HG02938 (cell line): ENCODE measurements around the gene PGF.

Source experiments
- ATAC-seq: cut with Tn5 transposase; IDR thresholded peaks from one replicate; pipeline ENCODE4 v1.9.1; 2021; ENCODE audit warnings: mild to moderate bottlenecking, moderate library complexity; ENCODE audit not compliant: unreplicated experiment

Gene PGF

GRCh38 chr14:74904635-74905503 lies 50.5 kb downstream of the PGF start:
- ATAC-seq: no peak

GRCh38 chr14:74902941-74903705 lies 52.3 kb downstream of the PGF start:
- ATAC-seq: no peak

DNA sequence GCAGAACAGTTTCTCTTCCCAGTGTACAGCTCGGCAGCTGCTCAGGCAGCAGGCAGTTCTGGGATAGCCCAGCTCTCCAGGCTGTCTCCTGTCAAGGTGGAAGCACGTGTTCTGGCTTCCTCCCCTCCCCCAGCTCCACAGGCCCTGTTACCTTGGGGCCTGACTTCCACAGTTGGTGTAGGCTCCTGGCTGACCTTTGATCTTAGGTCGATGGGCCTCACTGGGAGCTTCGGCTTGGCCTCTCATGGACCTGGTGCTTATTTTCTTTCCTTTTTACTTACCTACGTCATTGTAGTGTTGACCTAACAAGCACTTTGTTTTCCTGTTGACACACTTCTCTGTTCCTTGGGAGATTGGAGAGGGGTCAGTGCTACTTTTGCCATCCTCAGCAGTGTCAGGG lies 56.7 kb downstream of the PGF start:
- ATAC-seq: no peak

DNA sequence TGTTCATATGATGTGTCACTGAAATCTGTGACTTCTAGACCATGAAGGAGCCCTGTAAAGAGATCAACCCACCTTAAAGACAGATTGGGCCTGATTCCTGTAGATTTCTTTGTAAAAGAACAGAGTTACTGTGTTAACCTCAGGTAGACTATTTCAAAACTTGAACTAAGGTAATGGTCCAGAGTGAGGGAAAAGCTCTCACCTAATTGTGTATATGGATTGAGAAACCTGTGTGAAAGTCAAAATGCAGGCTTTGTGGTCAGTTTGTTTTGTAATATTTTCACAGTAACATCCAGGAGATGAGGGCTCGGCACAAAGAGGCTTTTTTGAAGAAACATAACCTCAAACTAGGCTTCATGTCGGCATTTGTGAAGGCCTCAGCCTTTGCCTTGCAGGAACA lies 57.3 kb downstream of the PGF start:
- no peak for ATAC-seq

GRCh38 chr14:74897642-74898041 lies 57.8 kb downstream of the PGF start:
- no peak for ATAC-seq

DNA sequence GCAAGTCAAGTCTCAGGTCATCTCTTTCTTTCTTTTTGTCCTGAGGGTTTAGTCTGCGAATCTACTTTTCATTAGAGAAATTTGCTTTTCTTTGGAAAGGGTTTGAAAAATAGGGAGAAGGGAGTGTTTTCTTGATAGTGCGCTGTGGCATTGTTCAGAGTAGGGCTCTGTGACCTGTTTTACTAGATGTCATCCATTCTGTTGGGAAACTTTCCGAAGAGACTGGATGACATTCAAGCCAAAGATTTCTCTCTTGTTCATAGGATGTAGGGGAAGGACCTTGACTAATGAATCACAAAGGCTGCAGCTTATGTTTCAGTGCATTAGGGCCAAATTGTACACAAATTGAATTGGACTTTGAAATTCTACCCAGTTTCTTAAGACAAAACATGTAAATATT lies 59.0 kb downstream of the PGF start:
- ATAC-seq: no peak

- ATAC-seq: peak; percentile 60
These were observed 61.7 kb downstream of the PGF start for GRCh38 chr14:74893614-74894091.

- ATAC-seq: no peak
These were observed 62.7 kb downstream of the PGF start for GRCh38 chr14:74892745-74893144.

GRCh38 chr14:74891870-74892269 lies 63.5 kb downstream of the PGF start:
- ATAC-seq: no peak
